ENCODE results near the gene SLC24A4. TPM values are rescaled to one million over a fixed set of nuclear protein-coding genes. Genes with fewer than 3 reads are reported as not detected.
A peak's percentile ranks its signal among the peaks of the same experiment; 100 is the strongest.

Gene SLC24A4
- total RNA-seq, 6 donors from 2014 or later = 0.49 to 5.7 (median 2.0) TPM

DNA sequence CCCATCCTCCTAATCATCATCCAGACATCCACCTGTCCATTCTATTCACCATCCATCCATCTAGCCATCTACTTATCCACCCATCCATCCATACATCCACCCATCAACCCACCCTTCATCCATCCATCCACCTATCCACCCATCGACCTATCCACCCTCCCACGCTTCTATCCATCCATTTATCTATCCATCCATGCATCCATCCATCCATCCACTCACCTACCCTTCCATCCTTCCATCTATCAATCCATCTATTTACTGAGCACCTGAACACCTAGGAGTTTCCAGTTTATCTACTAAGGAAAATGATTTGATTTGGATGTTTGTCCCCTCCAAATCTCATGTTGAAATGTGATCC, 198.1 kb downstream of the SLC24A4 start:
- Histone ChIP-seq H3K27me3 (no peaks in the 10 kb centered on the region), H3K27ac (no peak overlapping the region), H3K4me1 (peaks cover 43 to 69% (median 48%) of the 10 kb centered on the region in 4 donors), H3K9me3 (no peaks in the 10 kb centered on the region), H3K4me3 (no peak overlapping the region), H3K36me3 (no peaks in the 10 kb centered on the region)
- TF ChIP-seq POLR2A (IDR thresholded peaks at IDR 0.05) (no peak), POLR2AphosphoS5 (IDR thresholded peaks at IDR 0.05) (no peak), EP300 (IDR thresholded peaks at IDR 0.05) (no peak)
- TF ChIP-seq, protein P1, sequence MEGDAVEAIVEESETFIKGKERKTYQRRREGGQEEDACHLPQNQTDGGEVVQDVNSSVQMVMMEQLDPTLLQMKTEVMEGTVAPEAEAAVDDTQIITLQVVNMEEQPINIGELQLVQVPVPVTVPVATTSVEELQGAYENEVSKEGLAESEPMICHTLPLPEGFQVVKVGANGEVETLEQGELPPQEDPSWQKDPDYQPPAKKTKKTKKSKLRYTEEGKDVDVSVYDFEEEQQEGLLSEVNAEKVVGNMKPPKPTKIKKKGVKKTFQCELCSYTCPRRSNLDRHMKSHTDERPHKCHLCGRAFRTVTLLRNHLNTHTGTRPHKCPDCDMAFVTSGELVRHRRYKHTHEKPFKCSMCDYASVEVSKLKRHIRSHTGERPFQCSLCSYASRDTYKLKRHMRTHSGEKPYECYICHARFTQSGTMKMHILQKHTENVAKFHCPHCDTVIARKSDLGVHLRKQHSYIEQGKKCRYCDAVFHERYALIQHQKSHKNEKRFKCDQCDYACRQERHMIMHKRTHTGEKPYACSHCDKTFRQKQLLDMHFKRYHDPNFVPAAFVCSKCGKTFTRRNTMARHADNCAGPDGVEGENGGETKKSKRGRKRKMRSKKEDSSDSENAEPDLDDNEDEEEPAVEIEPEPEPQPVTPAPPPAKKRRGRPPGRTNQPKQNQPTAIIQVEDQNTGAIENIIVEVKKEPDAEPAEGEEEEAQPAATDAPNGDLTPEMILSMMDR (IDR thresholded peaks at IDR 0.05) = no peak
- no peak for DNase-seq
- WGBS, 2 donors = 94 to 99% methylated on average over 2 of the region's 2 CpGs
- no peak for ATAC-seq (ENCODE audit: low FRiP score in 2 of 2)

DNA sequence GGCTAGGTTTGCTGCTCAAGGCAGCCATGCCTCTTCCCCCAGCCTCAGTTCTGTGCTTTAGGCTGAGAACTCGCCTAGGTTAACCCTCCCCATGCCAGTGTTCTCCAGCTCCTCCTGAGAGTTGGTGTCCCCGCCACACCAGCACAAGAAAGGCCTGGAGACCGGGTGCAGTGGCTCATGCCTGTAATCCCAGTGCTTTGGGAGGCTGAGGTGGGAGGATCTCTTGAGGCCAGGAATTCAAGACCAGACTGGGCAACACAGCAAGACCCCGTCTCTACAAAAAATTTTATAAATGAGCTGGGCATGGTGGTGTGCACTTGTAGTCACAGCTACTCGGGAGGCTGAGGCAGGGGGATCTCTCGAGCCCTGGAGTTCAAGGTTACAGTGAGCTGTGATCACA, 200.8 kb downstream of the SLC24A4 start:
- WGBS, 2 donors = 82 to 91% methylated on average over 6 of the region's 6 CpGs
- H3K4me3 ChIP-seq = no peak overlapping the region
- H3K9me3 ChIP-seq = no peaks in the 10 kb centered on the region
- peaks cover 29 to 49% (median 38%) of the 10 kb centered on the region in 4 donors for H3K4me1 ChIP-seq
- no peaks in the 10 kb centered on the region for H3K36me3 ChIP-seq
- DNase-seq (no peak), ATAC-seq (ENCODE audit: low FRiP score in 2 of 2) (no peak)
- peak overlapping the region in 3 of 4 donors; percentile 8 to 50 (median 30) for H3K27ac ChIP-seq
- TF ChIP-seq, protein P1 (IDR thresholded peaks at IDR 0.05) = no peak
- TF ChIP-seq POLR2A (IDR thresholded peaks at IDR 0.05) (no peak), EP300 (IDR thresholded peaks at IDR 0.05) (no peak), POLR2AphosphoS5 (IDR thresholded peaks at IDR 0.05) (no peak)
- no peaks in the 10 kb centered on the region for H3K27me3 ChIP-seq

GRCh38 chr14:92524602-92525185, 201.7 kb downstream of the SLC24A4 start:
- DNase-seq = no peak
- 20 to 53% methylated on average over 1 to 10 of the region's 10 CpGs for WGBS, 2 donors
- peaks cover 25 to 45% (median 31%) of the 10 kb centered on the region in 4 donors for H3K4me1 ChIP-seq

GRCh38 chr14:92525322-92526095, 202.5 kb downstream of the SLC24A4 start:
- Histone ChIP-seq H3K9me3 (no peaks in the 10 kb centered on the region), H3K27me3 (no peaks in the 10 kb centered on the region), H3K4me3 (no peak overlapping the region), H3K27ac (peak overlapping the region in 3 of 4 donors; percentile 48 to 55 (median 50)), H3K36me3 (no peaks in the 10 kb centered on the region), H3K4me1 (peaks cover 25 to 43% (median 28%) of the 10 kb centered on the region in 4 donors)
- TF ChIP-seq POLR2AphosphoS5 (IDR thresholded peaks at IDR 0.05) (no peak), POLR2A (IDR thresholded peaks at IDR 0.05) (no peak), EP300 (IDR thresholded peaks at IDR 0.05) (no peak)
- TF ChIP-seq, protein P1 (IDR thresholded peaks at IDR 0.05) = no peak
- ATAC-seq (ENCODE audit: low FRiP score in 2 of 2) (no peak), DNase-seq (no peak)
- WGBS, 2 donors = 66 to 71% methylated on average over 6 to 12 of the region's 12 CpGs

More at GRCh38 chr14:92524602-92525185, 201.7 kb downstream of the SLC24A4 start:
- H3K27ac ChIP-seq = peak overlapping the region in 3 of 4 donors; percentile 48 to 55 (median 50)
- H3K27me3 ChIP-seq = no peaks in the 10 kb centered on the region
- no peaks in the 10 kb centered on the region for H3K36me3 ChIP-seq
- no peak overlapping the region for H3K4me3 ChIP-seq
- peak in 1 of 2 donors; percentile 35 for ATAC-seq (ENCODE audit: low FRiP score in 2 of 2)
- TF ChIP-seq, protein P1 (IDR thresholded peaks at IDR 0.05) = no peak
- no peak for TF ChIP-seq POLR2A (IDR thresholded peaks at IDR 0.05)
- TF ChIP-seq POLR2AphosphoS5 (IDR thresholded peaks at IDR 0.05) = no peak
- TF ChIP-seq EP300 (IDR thresholded peaks at IDR 0.05) = no peak
- H3K9me3 ChIP-seq = no peaks in the 10 kb centered on the region

Data from upper lobe of left lung (tissue), 6 donors.